GM12878 (cell line): Measurements from ENCODE around the gene AIF1. TPM values are rescaled to one million over a fixed set of nuclear protein-coding genes. Genes with fewer than 3 reads are reported as not detected.

Source experiments
- ATAC-seq: fragments of 200-7000 bp; cut with Tn5 transposase; 3 replicates; pipeline ENCODE4 v1.9.1; 2020; ENCODE audit warnings: mild to moderate bottlenecking, moderate library complexity
- BruUV-seq: library from RNA; stranded (reverse); fragments of 400-500 nt; replicated peaks from 2 replicates; lab custom pipeline; 2021; lab: Mats Ljungman, UMichigan
- CTCF ChIA-PET: fragments of 300-600 bp; sonication (Branson Sonifier 250); formaldehyde crosslinking; extraction: SDS; loops from one replicate; lab custom pipeline; 2021; ENCODE audit warnings: inconsistent platforms; lab: Yijun Ruan, JAX
- POLR2A ChIA-PET: fragments of 350-600 bp; formaldehyde crosslinking; extraction: SDS; loops from one replicate; lab custom pipeline; 2021; ENCODE audit warnings: inconsistent platforms; lab: Charles Lee
- RAD21 ChIA-PET: fragments of 300-600 bp; sonication (Branson Sonifier 250); formaldehyde crosslinking; loops from one replicate; lab custom pipeline; 2023; ENCODE audit warnings: antibody characterized with exemption; ENCODE audit not compliant: unreplicated experiment; lab: Charles Lee
- SMC1A ChIA-PET: fragments of 300-600 bp; sonication (Branson Sonifier 250); formaldehyde crosslinking; loops from one replicate; lab custom pipeline; 2023; ENCODE audit not compliant: unreplicated experiment, uncharacterized antibody; lab: Charles Lee
- DNase-seq: peaks from one replicate; pipeline ENCODE4 v3.0.0-alpha.2; 2011; ENCODE audit warnings: low read depth, low spot score
- FAIRE-seq: peaks from 3 replicates; lab custom pipeline; 2011; peaks lifted over from hg19 to GRCh38; lab: Jason Lieb, UNC
- H2AFZ ChIP-seq: 2 replicates; pipeline ENCODE4 v1.6.0; 2011; ENCODE audit warnings: low read depth, low read length, control low read depth; ENCODE audit not compliant: control insufficient read depth
- H3K27ac ChIP-seq: 2 replicates; pipeline ENCODE4 v1.5.1; 2011; ENCODE audit warnings: control low read depth; ENCODE audit not compliant: control insufficient read depth, insufficient read depth
- H3K27me3 ChIP-seq, 2 experiments: replicated peaks in 1 of 2; 2 replicates each; pipeline versions ENCODE4 v1.6.0 to v1.6.1; 2011; ENCODE audit warnings: low read length in 1 of 2; ENCODE audit not compliant: control insufficient read depth in 2 of 2, insufficient read depth in 2 of 2
- H3K36me3 ChIP-seq, 2 experiments: 2 replicates each; pipeline ENCODE4 v1.5.1; 2011; ENCODE audit warnings: low read length in 1 of 2; ENCODE audit not compliant: control insufficient read depth in 2 of 2, insufficient read depth in 2 of 2
- H3K4me1 ChIP-seq: 2 replicates; pipeline ENCODE4 v1.6.1; 2011; ENCODE audit warnings: mild to moderate bottlenecking, low read length, moderate library complexity, mixed read lengths; ENCODE audit not compliant: control insufficient read depth, insufficient read depth
- H3K4me2 ChIP-seq: 2 replicates; pipeline ENCODE4 v1.6.0; 2011; ENCODE audit warnings: control low read depth; ENCODE audit not compliant: control insufficient read depth, insufficient read depth
- H3K4me3 ChIP-seq: fragments of 200-600 bp; sonication (generic); 2 replicates; pipeline ENCODE4 v1.5.1; 2016
- H3K79me2 ChIP-seq: 2 replicates; pipeline ENCODE4 v1.6.0; 2011; ENCODE audit warnings: low read length; ENCODE audit not compliant: control insufficient read depth, insufficient read depth
- H3K9ac ChIP-seq: 2 replicates; pipeline ENCODE4 v1.8.0; 2011; ENCODE audit warnings: low read length, control low read depth, mixed read lengths; ENCODE audit not compliant: control insufficient read depth, insufficient read depth
- H3K9me3 ChIP-seq: replicated peaks from 3 replicates; pipeline ENCODE4 v1.5.1; 2011; ENCODE audit warnings: mild to moderate bottlenecking, low read length; ENCODE audit not compliant: control insufficient read depth, insufficient read depth
- H4K20me1 ChIP-seq: 2 replicates; pipeline ENCODE4 v1.6.0; 2011; ENCODE audit not compliant: control insufficient read depth, insufficient read depth
- BRCA1 ChIP-seq: IDR thresholded peaks from 2 replicates; pipeline ENCODE4 v1.6.1; 2011; ENCODE audit warnings: low read depth, low read length, improper control_type of control experiment
- FOS ChIP-seq: IDR thresholded peaks from 3 replicates; pipeline ENCODE4 v1.6.1; 2011; ENCODE audit warnings: borderline replicate concordance; ENCODE audit not compliant: insufficient read length; ENCODE audit errors: extremely low read depth
- MEF2B ChIP-seq: fragments of 450-650 bp; IDR thresholded peaks from 2 replicates; pipeline ENCODE4 v1.6.1; 2018; ENCODE audit warnings: mild to moderate bottlenecking, moderate library complexity; ENCODE audit not compliant: partially characterized antibody, poor library complexity, severe bottlenecking
- NBN ChIP-seq: fragments of 450-650 bp; IDR thresholded peaks from 2 replicates; pipeline ENCODE4 v1.6.1; 2016
- NFYA ChIP-seq: IDR thresholded peaks from 2 replicates; pipeline ENCODE4 v1.6.1; 2011; ENCODE audit warnings: low read depth, mild to moderate bottlenecking, low read length, improper control_type of control experiment, borderline replicate concordance
- NRF1 ChIP-seq: conservative IDR thresholded peaks from 2 replicates; pipeline ENCODE4 v1.6.1; 2011; ENCODE audit warnings: mild to moderate bottlenecking, low read depth, low read length, improper control_type of control experiment
- POLR2AphosphoS2 ChIP-seq: IDR thresholded peaks from 2 replicates; pipeline ENCODE4 v1.6.1; 2011; ENCODE audit warnings: low read depth, mild to moderate bottlenecking, low read length, improper control_type of control experiment, moderate library complexity
- TBL1XR1 ChIP-seq: IDR thresholded peaks from 2 replicates; pipeline ENCODE4 v1.6.1; 2012; ENCODE audit warnings: low read depth, low read length, improper control_type of control experiment
- WGBS: methylation state at CpG from one replicate; pipeline ENCODE4 v1.1.6; 2016; ENCODE audit warnings: low lambda C conversion rate; ENCODE audit not compliant: insufficient replicate concordance, insufficient coverage; ENCODE audit errors: missing lambda C conversion rate; 5-methylcytosine and 5-hydroxymethylcytosine counted together
- in situ Hi-C: fragments of 300-500 bp; cut with MboI; formaldehyde crosslinking; loops from 9 replicates; pipeline ENCODE4 v1.14.3; 2018; ENCODE audit warnings: mixed read lengths
- intact Hi-C: fragments of 100-400 bp; cut with micrococcal nuclease; formaldehyde crosslinking; loops from one replicate; pipeline ENCODE4 v1.14.2; 2022; ENCODE audit not compliant: unreplicated experiment
- polyA plus RNA-seq, 11 experiments: library from polyadenylated mRNA; depleted of rRNA in 4 of 11; unstranded in 6 of 11; stranded (reverse) in 5 of 11; fragments of >200 nt; fragmentation: Nextera tagmentation in 4 of 11; fragmentation: Illumina TruSeq in 1 of 11; extraction: Ambion mirVana in 4 of 11; extraction: Trizol in 1 of 11; gene quantifications; 1 replicate in 1 of 11; 2 replicates in 10 of 11; pipeline versions ENCODE4 v1.2.1 to v1.2.3, GENCODE V29; 2011 to 2016; ENCODE audit warnings: inconsistent platforms in 2 of 11, missing spikeins in 2 of 11, low read depth in 1 of 11
- total RNA-seq, 4 experiments: library from RNA; depleted of rRNA in 3 of 4; stranded (reverse); fragments of >200 nt in 3 of 4; fragmentation: Illumina TruSeq in 1 of 4; extraction: Trizol in 1 of 4; gene quantifications; 2 replicates each; pipeline versions ENCODE4 v1.2.1 to v1.2.3, GENCODE V29; 2013 to 2021

Gene AIF1
- total and polyA plus RNA-seq, 10 of the 15 experiments (the other 5 are each of a cell fraction or from before 2014, with no cell fraction given) = 1.9 to 256 (median 134) TPM

- in situ Hi-C loops = no loop called here
- intact Hi-C loops = no loop called here
- DNase-seq = no peak
- peaks cover 56 to 66% of the 10 kb centered on the region in 2 experiments for H3K36me3 ChIP-seq
- BruUV-seq = no TSS peak
- H3K4me3 ChIP-seq = no peak overlapping the region
- H2AFZ ChIP-seq = no peak overlapping the region
- 91% methylated on average over 32 of the region's 32 CpGs for WGBS
- FAIRE-seq = no peak
- CTCF ChIA-PET = no interaction called here
- no peaks in the 10 kb centered on the region for H3K9me3 ChIP-seq
- no peak for TF ChIP-seq NBN
- TF ChIP-seq FOS = no peak
- TF ChIP-seq NRF1 = no peak
- TF ChIP-seq BRCA1 = no peak
- TF ChIP-seq TBL1XR1 = no peak
- TF ChIP-seq POLR2AphosphoS2 = 0 out of 2 replicates have a peak, but pooled peaks have one; percentile 25
- TF ChIP-seq NFYA = no peak
- TF ChIP-seq MEF2B = no peak
- TF ChIP-seq, all 136 proteins: peak for 1
- SMC1A ChIA-PET = no interaction called here
- Histone ChIP-seq H3K4me2 (no peak overlapping the region), H3K9ac (no peak overlapping the region), H3K27me3 (no peaks in the 10 kb centered on the region), H4K20me1 (no peaks in the 10 kb centered on the region), H3K27ac (no peak overlapping the region), H3K79me2 (no peaks in the 10 kb centered on the region; the same call in 1 of the 2 replicates), H3K4me1 (no peaks in the 10 kb centered on the region)
- no peak for ATAC-seq
- RAD21 ChIA-PET = no interaction called here
- POLR2A ChIA-PET = interaction anchor here (0.7 kb wide), 1 partner anchor 69 kb away, joined by 5 read pairs; no protein-coding TSS in a partner anchor
These were observed 16.7 kb downstream of the AIF1 start for GRCh38 chr6:31631681-31632278.
